ENCODE results near the gene IL1RAPL1. TPM values are rescaled to one million over a fixed set of nuclear protein-coding genes. Genes with fewer than 3 reads are reported as not detected.

IL1RAPL1 gene
- total and polyA plus RNA-seq, 9 of the 15 experiments (the other 6 are each of a cell fraction or from before 2014, with no cell fraction given) = 0.04 to 0.07 (median 0.04) TPM; not detected in 6

- no peaks in the 10 kb centered on the region; the same call in 1 of the 2 replicates for H3K9me3 ChIP-seq (replicated peaks; ENCODE audit: control insufficient read depth, insufficient read depth, low read depth, low read length)
- in situ Hi-C loops (cut with MboI) = no loop called here
- ChIA-PET CTCF (ENCODE audit: low intra/inter-chr PET ratio) (no interaction called here), POLR2A (no interaction called here)
- DNase-seq (ENCODE audit: extremely low read depth in 1 of 4, low spot score in 3 of 4) (no peak), ATAC-seq (no peak), FAIRE-seq (no peak)
- H3K9ac ChIP-seq (ENCODE audit: insufficient read depth in 1 of 2, low read depth in 2 of 2, low read length in 2 of 2) = no peak overlapping the region
- no peak overlapping the region for H3K4me2 ChIP-seq (ENCODE audit: insufficient read depth, low read length)
- H3K4me3 ChIP-seq = no peak overlapping the region
- no peaks in the 10 kb centered on the region for H3K27me3 ChIP-seq (ENCODE audit: control insufficient read depth in 2 of 2, insufficient read depth in 2 of 2, low read length in 2 of 2)
- H4K20me1 ChIP-seq (replicated peaks; ENCODE audit: control insufficient read depth, insufficient read depth, low read length) = no peaks in the 10 kb centered on the region
- H3K79me2 ChIP-seq (ENCODE audit: control insufficient read depth, insufficient read depth, low read length) = no peaks in the 10 kb centered on the region
- no peaks in the 10 kb centered on the region for H3K4me1 ChIP-seq (replicated peaks in 1 of 2; ENCODE audit: control insufficient read depth in 2 of 2, insufficient read depth in 2 of 2, low read length in 2 of 2)
- no peak overlapping the region for H3K27ac ChIP-seq (ENCODE audit: extremely low read depth, low read depth, low read length)
- no TSS peak for BruUV-seq (replicated peaks)
- no peaks in the 10 kb centered on the region for H3K36me3 ChIP-seq (ENCODE audit: control insufficient read depth, insufficient read depth, low read length)
- intact Hi-C loops (cut with micrococcal nuclease) = no loop called here
- no peak overlapping the region for H2AFZ ChIP-seq (ENCODE audit: low read depth, low read length)
- H3K9me1 ChIP-seq (ENCODE audit: control insufficient read depth, insufficient read depth, low read length) = no peaks in the 10 kb centered on the region
- WGBS (ENCODE audit: insufficient coverage, low coverage, missing lambda C conversion rate) = 0% methylated on average over 3 of the region's 4 CpGs
- no peak for TF ChIP-seq MTF1 (CRISPR knock-in tag; IDR thresholded peaks at IDR 0.05; ENCODE audit: borderline replicate concordance)
- TF ChIP-seq MLX (CRISPR knock-in tag; conservative IDR thresholded peaks at IDR 0.05) = no peak
- TF ChIP-seq FIP1L1 (IDR thresholded peaks at IDR 0.05; ENCODE audit: low read depth, low read length, poor library complexity, severe bottlenecking) = no peak
- no peak for TF ChIP-seq ZNF592 (IDR thresholded peaks at IDR 0.05)
- no peak for TF ChIP-seq SNIP1 (IDR thresholded peaks at IDR 0.05; ENCODE audit: low read depth)
- TF ChIP-seq MNT (conservative IDR thresholded peaks at IDR 0.05) = no peak
- no peak for TF ChIP-seq PHF8 (IDR thresholded peaks at IDR 0.05; ENCODE audit: borderline replicate concordance, low read length)
- no peak for TF ChIP-seq ZNF707 (CRISPR knock-in tag; conservative IDR thresholded peaks at IDR 0.05)
- TF ChIP-seq XRCC3 (IDR thresholded peaks at IDR 0.05) = no peak
- no peak for TF ChIP-seq ZFP1 (CRISPR knock-in tag; IDR thresholded peaks at IDR 0.05)
- TF ChIP-seq CREB3L1 (IDR thresholded peaks at IDR 0.05; ENCODE audit: borderline replicate concordance, low read depth) = no peak
- TF ChIP-seq RAD21 (CRISPR knock-in tag; conservative IDR thresholded peaks at IDR 0.05 in 1 of 2, IDR thresholded peaks at IDR 0.05 in 1 of 2) = no peak
- no peak for TF ChIP-seq BRD4 (IDR thresholded peaks at IDR 0.05)
These were observed 848.1 kb downstream of the IL1RAPL1 start for GRCh38 chrX:29435396-29435795.

Data from K562 (cell line).